OCI-LY7 (cell line): ENCODE measurements around the gene ADAM12. TPM values are rescaled to one million over a fixed set of nuclear protein-coding genes. Genes with fewer than 3 reads are reported as not detected.

Experiments
- BruUV-seq: library from RNA; stranded (reverse); fragments of 400-500 nt; replicated peaks from 2 replicates; lab custom pipeline; 2021; lab: Mats Ljungman, UMichigan
- CTCF ChIA-PET: fragments of 300-600 bp; sonication (Branson Sonifier 250); formaldehyde crosslinking; loops from one replicate; lab custom pipeline; 2022; ENCODE audit warnings: antibody characterized with exemption; ENCODE audit not compliant: unreplicated experiment; lab: Charles Lee
- POLR2A ChIA-PET: fragments of 300-600 bp; sonication (Branson Sonifier 250); formaldehyde crosslinking; loops from one replicate; lab custom pipeline; 2022; ENCODE audit warnings: antibody characterized with exemption; lab: Charles Lee
- DNase-seq: peaks from one replicate; pipeline ENCODE4 v3.0.0-alpha.2; 2015; ENCODE audit warnings: low spot score
- H2AFZ ChIP-seq: fragments of 200-600 bp; sonication (generic), shearing (Covaris generic); 2 replicates; pipeline ENCODE4 v1.6.1; 2014; ENCODE audit warnings: mild to moderate bottlenecking, antibody characterized with exemption, low read length, moderate library complexity
- H3K27ac ChIP-seq: fragments of 200-600 bp; sonication (generic); 2 replicates; pipeline ENCODE4 v1.5.1; 2014; ENCODE audit warnings: mixed run types, low read depth, mild to moderate bottlenecking, moderate library complexity, low read length, inconsistent platforms; ENCODE audit not compliant: poor library complexity, severe bottlenecking
- H3K36me3 ChIP-seq: fragments of 200-600 bp; sonication (generic); 2 replicates; pipeline ENCODE4 v1.6.1; 2014; ENCODE audit warnings: mild to moderate bottlenecking, antibody characterized with exemption, low read length, moderate library complexity, mixed read lengths; ENCODE audit not compliant: insufficient read depth
- H3K4me1 ChIP-seq: fragments of 200-600 bp; sonication (generic); 2 replicates; pipeline ENCODE4 v1.5.1; 2014; ENCODE audit warnings: mild to moderate bottlenecking, low read length; ENCODE audit not compliant: insufficient read depth, poor library complexity, severe bottlenecking
- H3K4me2 ChIP-seq: fragments of 200-600 bp; sonication (generic); 2 replicates; pipeline ENCODE4 v1.6.1; 2014; ENCODE audit warnings: mild to moderate bottlenecking, low read length
- H3K4me3 ChIP-seq: fragments of 200-600 bp; sonication (generic); 2 replicates; pipeline ENCODE4 v1.5.1; 2014; ENCODE audit warnings: mild to moderate bottlenecking, low read depth, low read length; ENCODE audit not compliant: poor library complexity, severe bottlenecking
- H3K79me2 ChIP-seq: fragments of 200-600 bp; sonication (generic); 2 replicates; pipeline ENCODE4 v1.6.1; 2016; ENCODE audit warnings: low read depth, mild to moderate bottlenecking, low read length, moderate library complexity, mixed read lengths; ENCODE audit not compliant: insufficient read depth
- H3K9me2 ChIP-seq: fragments of 200-600 bp; sonication (generic); 2 replicates; pipeline ENCODE4 v1.6.1; 2016; ENCODE audit warnings: mild to moderate bottlenecking, low read length, mixed read lengths; ENCODE audit not compliant: insufficient read depth
- H3K9me3 ChIP-seq: fragments of 200-600 bp; sonication (generic); 2 replicates; pipeline ENCODE4 v1.6.1; 2014; ENCODE audit warnings: mild to moderate bottlenecking, mixed run types, low read length, mixed read lengths
- H4K20me1 ChIP-seq: fragments of 200-600 bp; sonication (generic); 2 replicates; pipeline ENCODE4 v1.6.1; 2014; ENCODE audit warnings: mild to moderate bottlenecking, antibody characterized with exemption, low read length, moderate library complexity, mixed read lengths; ENCODE audit not compliant: insufficient read depth
- EZH2phosphoT487 ChIP-seq: fragments of 200-600 bp; sonication (generic); IDR thresholded peaks from 2 replicates; pipeline ENCODE4 v1.6.1; 2018; ENCODE audit warnings: low read depth, borderline replicate concordance, mild to moderate bottlenecking, mixed run types, antibody characterized with exemption, low read length, moderate library complexity, mixed read lengths
- intact Hi-C: fragments of 100-400 bp; cut with micrococcal nuclease; formaldehyde crosslinking; loops from one replicate; pipeline ENCODE4 v1.10.0; 2022; ENCODE audit not compliant: unreplicated experiment
- total RNA-seq, 2 experiments: library from RNA; depleted of rRNA in 1 of 2; stranded (reverse); fragments of >200 nt in 1 of 2; shearing (Covaris generic) in 1 of 2; gene quantifications; 2 replicates each; pipeline ENCODE4 v1.2.3, GENCODE V29; 2014 to 2022
- TF ChIP-seq, protein P1 (sequence below): fragments of 200-600 bp; sonication (generic); conservative IDR thresholded peaks from 2 replicates; pipeline ENCODE4 v1.5.1; 2014; ENCODE audit warnings: mild to moderate bottlenecking, antibody characterized with exemption, low read length, moderate library complexity, mixed read lengths

The ADAM12 gene
- total RNA-seq, 2 experiments from 2014 or later, result 0.06 TPM; not detected in 1

DNA sequence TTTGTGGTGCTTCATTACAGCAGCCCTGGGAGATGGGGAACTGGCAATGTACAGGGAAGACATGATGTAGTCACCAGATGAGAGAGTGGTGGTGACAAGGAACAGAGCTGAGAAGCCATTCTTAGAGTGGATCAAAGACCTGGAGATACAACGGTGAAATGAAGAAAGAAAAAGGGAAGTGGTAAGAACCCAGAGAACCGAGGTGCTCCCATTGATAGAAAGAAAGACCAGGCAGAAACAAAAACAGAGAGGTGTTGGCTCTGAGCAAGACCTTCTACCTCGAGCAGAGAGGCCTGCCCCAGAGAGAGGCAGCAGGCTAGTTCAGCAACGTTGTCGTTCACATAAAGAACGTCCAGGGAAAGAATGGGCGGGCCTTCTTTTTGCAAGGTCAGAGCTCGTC is 186.7 kb downstream of the ADAM12 start:
- ChIA-PET CTCF (no interaction called here), POLR2A (no interaction called here)
- Histone ChIP-seq H3K9me2 (no peaks in the 10 kb centered on the region), H3K79me2 (no peaks in the 10 kb centered on the region), H4K20me1 (no peaks in the 10 kb centered on the region), H3K36me3 (no peaks in the 10 kb centered on the region), H3K27ac (no peak overlapping the region), H3K4me2 (no peak overlapping the region), H2AFZ (no peak overlapping the region), H3K4me3 (no peak overlapping the region), H3K9me3 (no peaks in the 10 kb centered on the region), H3K4me1 (no peaks in the 10 kb centered on the region)
- no TSS peak for BruUV-seq
- no peak for TF ChIP-seq EZH2phosphoT487
- TF ChIP-seq, protein P1, sequence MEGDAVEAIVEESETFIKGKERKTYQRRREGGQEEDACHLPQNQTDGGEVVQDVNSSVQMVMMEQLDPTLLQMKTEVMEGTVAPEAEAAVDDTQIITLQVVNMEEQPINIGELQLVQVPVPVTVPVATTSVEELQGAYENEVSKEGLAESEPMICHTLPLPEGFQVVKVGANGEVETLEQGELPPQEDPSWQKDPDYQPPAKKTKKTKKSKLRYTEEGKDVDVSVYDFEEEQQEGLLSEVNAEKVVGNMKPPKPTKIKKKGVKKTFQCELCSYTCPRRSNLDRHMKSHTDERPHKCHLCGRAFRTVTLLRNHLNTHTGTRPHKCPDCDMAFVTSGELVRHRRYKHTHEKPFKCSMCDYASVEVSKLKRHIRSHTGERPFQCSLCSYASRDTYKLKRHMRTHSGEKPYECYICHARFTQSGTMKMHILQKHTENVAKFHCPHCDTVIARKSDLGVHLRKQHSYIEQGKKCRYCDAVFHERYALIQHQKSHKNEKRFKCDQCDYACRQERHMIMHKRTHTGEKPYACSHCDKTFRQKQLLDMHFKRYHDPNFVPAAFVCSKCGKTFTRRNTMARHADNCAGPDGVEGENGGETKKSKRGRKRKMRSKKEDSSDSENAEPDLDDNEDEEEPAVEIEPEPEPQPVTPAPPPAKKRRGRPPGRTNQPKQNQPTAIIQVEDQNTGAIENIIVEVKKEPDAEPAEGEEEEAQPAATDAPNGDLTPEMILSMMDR, result no peak
- intact Hi-C loops, result no loop called here
- no peak for DNase-seq

DNA sequence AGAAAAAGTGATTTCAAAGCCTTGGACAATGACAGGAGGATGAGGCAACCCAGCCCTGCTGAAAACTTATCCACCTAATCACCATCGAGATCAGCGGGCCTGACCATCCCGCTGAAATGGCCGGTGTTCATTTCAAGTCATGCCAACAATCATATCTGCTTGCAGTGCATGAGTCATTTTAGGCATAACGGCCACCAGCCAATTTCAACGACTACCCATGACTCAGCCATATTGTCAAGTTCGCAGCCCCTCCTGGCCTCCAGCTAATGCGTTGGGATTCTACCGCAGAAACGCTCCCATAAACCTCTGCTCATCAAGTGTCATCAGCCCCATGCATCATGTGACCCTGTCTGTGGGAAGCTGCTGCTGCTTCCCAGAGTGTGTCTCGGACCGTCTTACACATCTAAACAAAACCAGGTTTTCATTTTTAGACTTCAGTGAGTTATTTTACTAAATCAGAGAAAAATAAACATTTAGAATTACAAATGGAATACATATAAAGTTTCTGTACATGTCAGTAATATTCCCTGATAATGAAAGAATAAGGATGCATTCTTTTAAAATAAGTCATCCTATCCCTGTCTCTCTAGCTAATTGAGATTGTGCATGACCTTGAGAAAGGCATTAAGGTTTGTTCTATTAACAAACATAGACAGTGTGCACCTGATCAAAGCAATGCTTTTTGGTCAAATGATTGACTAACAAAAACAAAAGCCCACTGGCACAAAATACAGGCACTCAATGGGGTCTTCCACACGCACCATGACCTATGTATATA is 188.9 kb downstream of the ADAM12 start:
- BruUV-seq, result no TSS peak
- CTCF ChIA-PET, result no interaction called here
- no peaks in the 10 kb centered on the region for H4K20me1 ChIP-seq

DNA sequence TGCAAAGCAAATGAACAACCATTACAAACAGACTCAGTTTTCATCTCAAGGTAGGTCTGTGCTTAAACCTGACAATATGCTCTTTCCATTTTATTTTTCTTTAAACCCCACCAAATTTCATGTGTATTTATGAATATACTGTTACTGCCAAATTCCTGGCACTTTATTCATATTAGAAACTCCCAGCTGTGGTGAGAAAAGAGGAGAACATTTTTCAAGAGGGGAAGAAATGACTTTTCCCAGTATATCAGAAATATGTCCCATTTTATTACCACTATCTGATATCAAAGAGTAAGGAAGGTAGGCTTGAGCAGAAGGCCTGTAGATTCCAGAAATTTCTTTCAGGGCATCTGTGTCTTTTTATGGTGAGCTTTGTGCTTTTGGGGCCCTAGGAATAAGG is 189.6 kb downstream of the ADAM12 start:
- CTCF ChIA-PET, result no interaction called here
- H3K4me2 ChIP-seq, result no peak overlapping the region
- TF ChIP-seq, protein P1, result no peak
- no peak for TF ChIP-seq EZH2phosphoT487

More for the DNA sequence above, 188.9 kb downstream of the ADAM12 start:
- TF ChIP-seq EZH2phosphoT487, result no peak
- TF ChIP-seq, protein P1, result no peak
- Histone ChIP-seq H3K27ac (no peak overlapping the region), H2AFZ (no peak overlapping the region), H3K9me3 (no peaks in the 10 kb centered on the region), H3K9me2 (no peaks in the 10 kb centered on the region), H3K79me2 (no peaks in the 10 kb centered on the region), H3K36me3 (no peaks in the 10 kb centered on the region), H3K4me1 (no peaks in the 10 kb centered on the region), H3K4me3 (no peak overlapping the region), H3K4me2 (no peak overlapping the region)
- DNase-seq, result no peak
- POLR2A ChIA-PET, result no interaction called here
- intact Hi-C loops, result no loop called here

More for the DNA sequence above, 189.6 kb downstream of the ADAM12 start:
- no peak for DNase-seq
- H3K27ac ChIP-seq, result no peak overlapping the region
- H3K4me1 ChIP-seq, result no peaks in the 10 kb centered on the region
- POLR2A ChIA-PET, result no interaction called here
- intact Hi-C loops, result no loop called here
- H3K4me3 ChIP-seq, result no peak overlapping the region
- H3K36me3 ChIP-seq, result no peaks in the 10 kb centered on the region
- no peaks in the 10 kb centered on the region for H3K9me3 ChIP-seq
- no peaks in the 10 kb centered on the region for H3K79me2 ChIP-seq
- no TSS peak for BruUV-seq
- H4K20me1 ChIP-seq, result no peaks in the 10 kb centered on the region
- H3K9me2 ChIP-seq, result no peaks in the 10 kb centered on the region
- H2AFZ ChIP-seq, result no peak overlapping the region
